ENCODE data around the gene NELL1. TPM values are rescaled to one million over a fixed set of nuclear protein-coding genes. Genes with fewer than 3 reads are reported as not detected.
A peak's percentile ranks its signal among the peaks of the same experiment; 100 is the strongest.
"Not testable (repeated sequence)": the region's sequence is repeated elsewhere in the genome, so short reads cannot be mapped to it uniquely, and the experiment has no call there.

Gene NELL1
- total and polyA plus RNA-seq, 4 donors = 11.0 to 57.9 (median 31.2) TPM

DNA sequence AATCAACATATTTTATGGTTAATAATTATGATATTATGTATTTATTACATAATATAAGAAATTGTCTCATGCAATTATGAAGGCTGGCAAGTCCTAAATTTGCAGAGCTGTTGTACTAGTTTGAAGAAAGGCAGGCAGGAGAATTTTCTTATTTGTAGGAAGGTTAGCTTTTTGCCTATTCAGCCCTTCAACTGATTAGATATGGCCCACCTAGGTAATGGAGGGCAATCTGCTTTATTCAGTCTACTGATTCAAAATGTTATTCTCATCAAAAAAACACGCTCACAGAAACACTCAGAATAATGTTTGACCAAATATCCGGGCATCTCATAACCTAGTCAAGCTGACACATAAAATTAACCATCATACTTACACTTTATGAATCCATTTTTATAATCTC is 589.0 kb downstream of the NELL1 start:
- H3K27me3 ChIP-seq (ENCODE audit: control insufficient read depth, insufficient read depth, low read length) = no peaks in the 10 kb centered on the region
- no peak for DNase-seq (ENCODE audit: low read depth in 4 of 6, low spot score in 6 of 6)
- no CpG with 5 or more reads among the region's 2 CpGs for WGBS (ENCODE audit: insufficient coverage)
- no peak overlapping the region for H3K4me3 ChIP-seq (ENCODE audit: low read depth, low read length)
- H3K36me3 ChIP-seq (ENCODE audit: control insufficient read depth, insufficient read depth, low read length) = no peaks in the 10 kb centered on the region
- H3K9me3 ChIP-seq (ENCODE audit: control insufficient read depth, insufficient read depth, low read length) = no peaks in the 10 kb centered on the region
- no peak overlapping the region for H3K27ac ChIP-seq (ENCODE audit: low read depth, low read length)
- H3K4me1 ChIP-seq (ENCODE audit: control insufficient read depth, insufficient read depth, low read length) = no peaks in the 10 kb centered on the region

GRCh38 chr11:21260101-21260500 is 590.7 kb downstream of the NELL1 start:
- Histone ChIP-seq H3K4me1 (ENCODE audit: control insufficient read depth, insufficient read depth, low read length) (no peaks in the 10 kb centered on the region), H3K36me3 (ENCODE audit: control insufficient read depth, insufficient read depth, low read length) (no peaks in the 10 kb centered on the region), H3K9me3 (ENCODE audit: control insufficient read depth, insufficient read depth, low read length) (no peaks in the 10 kb centered on the region), H3K27ac (ENCODE audit: low read depth, low read length) (no peak overlapping the region), H3K4me3 (ENCODE audit: low read depth, low read length) (no peak overlapping the region), H3K27me3 (ENCODE audit: control insufficient read depth, insufficient read depth, low read length) (no peaks in the 10 kb centered on the region)
- no peak for DNase-seq (ENCODE audit: low read depth in 4 of 6, low spot score in 6 of 6)

DNA sequence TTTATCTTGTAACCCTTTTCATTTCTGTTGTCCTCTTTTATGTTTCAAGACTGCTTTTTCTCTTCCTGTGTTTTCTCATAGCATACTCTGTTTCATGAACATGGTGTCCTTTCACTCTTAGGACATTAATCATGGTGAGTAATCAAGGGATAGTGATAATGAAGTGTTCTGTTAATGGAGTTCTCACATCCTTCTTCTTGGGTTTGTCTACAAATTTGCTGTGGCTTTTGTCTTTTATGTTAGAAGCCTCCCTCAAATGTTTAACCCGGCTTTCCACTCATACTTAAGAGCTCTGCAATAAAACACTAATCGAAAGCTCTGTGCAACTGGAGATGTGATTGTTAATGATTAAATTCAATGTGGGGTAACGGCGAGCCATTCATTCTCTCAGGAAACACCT is 593.6 kb downstream of the NELL1 start:
- WGBS (ENCODE audit: insufficient coverage) = no CpG with 5 or more reads among the region's 4 CpGs
- Histone ChIP-seq H3K9me3 (ENCODE audit: control insufficient read depth, insufficient read depth, low read length) (no peaks in the 10 kb centered on the region), H3K4me1 (ENCODE audit: control insufficient read depth, insufficient read depth, low read length) (no peaks in the 10 kb centered on the region), H3K27me3 (ENCODE audit: control insufficient read depth, insufficient read depth, low read length) (no peaks in the 10 kb centered on the region), H3K27ac (ENCODE audit: low read depth, low read length) (no peak overlapping the region), H3K4me3 (ENCODE audit: low read depth, low read length) (no peak overlapping the region), H3K36me3 (ENCODE audit: control insufficient read depth, insufficient read depth, low read length) (no peaks in the 10 kb centered on the region)
- DNase-seq (ENCODE audit: low read depth in 4 of 6, low spot score in 6 of 6) = no peak

DNA sequence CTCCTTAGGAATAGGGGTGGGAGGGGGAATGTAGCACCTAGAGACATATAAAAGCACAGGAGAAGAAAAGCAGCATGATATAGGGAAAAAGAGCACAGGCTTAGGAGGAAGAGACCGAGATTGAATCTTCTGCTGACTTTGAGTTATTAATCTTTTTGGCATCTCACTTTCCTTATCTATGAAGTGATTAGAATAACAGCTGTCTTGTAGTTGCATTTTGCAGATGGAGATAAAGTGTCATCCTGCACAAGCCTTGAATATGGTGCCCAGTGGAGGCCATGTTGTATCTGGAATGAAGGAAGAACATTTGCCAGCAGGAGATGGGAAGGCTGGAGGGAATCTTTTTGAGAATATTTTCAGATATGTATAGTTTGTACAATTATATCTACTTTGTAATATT is 594.7 kb downstream of the NELL1 start:
- no peak for DNase-seq (ENCODE audit: low read depth in 4 of 6, low spot score in 6 of 6)
- no peaks in the 10 kb centered on the region for H3K9me3 ChIP-seq (ENCODE audit: control insufficient read depth, insufficient read depth, low read length)
- H3K36me3 ChIP-seq (ENCODE audit: control insufficient read depth, insufficient read depth, low read length) = no peaks in the 10 kb centered on the region
- no peak overlapping the region for H3K27ac ChIP-seq (ENCODE audit: low read depth, low read length)
- no peaks in the 10 kb centered on the region for H3K4me1 ChIP-seq (ENCODE audit: control insufficient read depth, insufficient read depth, low read length)
- H3K27me3 ChIP-seq (ENCODE audit: control insufficient read depth, insufficient read depth, low read length) = no peaks in the 10 kb centered on the region
- H3K4me3 ChIP-seq (ENCODE audit: low read depth, low read length) = no peak overlapping the region
- WGBS (ENCODE audit: insufficient coverage) = no CpG with 5 or more reads among the region's 1 CpG

DNA sequence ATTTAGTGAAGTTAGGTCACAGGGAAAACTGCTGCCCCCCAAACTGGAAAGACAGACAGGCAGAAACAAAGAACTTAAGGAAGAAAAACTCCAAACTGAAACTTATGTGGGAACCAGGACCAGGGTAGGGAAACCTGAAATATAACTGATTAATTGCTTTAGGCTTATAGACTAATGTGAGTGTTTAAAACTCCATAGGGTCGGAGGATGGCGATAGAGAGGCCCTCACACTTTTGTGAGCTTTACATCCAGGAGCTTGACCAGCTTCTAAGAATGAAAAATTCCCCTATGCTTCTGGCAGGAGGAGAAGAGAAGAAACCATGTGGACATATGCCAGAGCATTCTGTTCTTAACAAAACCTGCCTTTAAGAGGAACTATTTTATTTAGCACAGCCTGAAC is 598.6 kb downstream of the NELL1 start:
- Histone ChIP-seq H3K27me3 (ENCODE audit: control insufficient read depth, insufficient read depth, low read length) (no peaks in the 10 kb centered on the region), H3K4me3 (ENCODE audit: low read depth, low read length) (no peak overlapping the region), H3K36me3 (ENCODE audit: control insufficient read depth, insufficient read depth, low read length) (no peaks in the 10 kb centered on the region), H3K27ac (ENCODE audit: low read depth, low read length) (no peak overlapping the region), H3K4me1 (ENCODE audit: control insufficient read depth, insufficient read depth, low read length) (no peaks in the 10 kb centered on the region), H3K9me3 (ENCODE audit: control insufficient read depth, insufficient read depth, low read length) (no peaks in the 10 kb centered on the region)
- 80% methylated on average over 2 of the region's 2 CpGs for WGBS (ENCODE audit: insufficient coverage)
- no peak for DNase-seq (ENCODE audit: low read depth in 4 of 6, low spot score in 6 of 6)

GRCh38 chr11:21272139-21272538 is 602.8 kb downstream of the NELL1 start:
- H3K4me1 ChIP-seq (ENCODE audit: control insufficient read depth, insufficient read depth, low read length); H3K27me3 ChIP-seq (ENCODE audit: control insufficient read depth, insufficient read depth, low read length); DNase-seq (ENCODE audit: low read depth in 4 of 6, low spot score in 6 of 6); H3K9me3 ChIP-seq (ENCODE audit: control insufficient read depth, insufficient read depth, low read length); H3K4me3 ChIP-seq (ENCODE audit: low read depth, low read length); H3K27ac ChIP-seq (ENCODE audit: low read depth, low read length); H3K36me3 ChIP-seq (ENCODE audit: control insufficient read depth, insufficient read depth, low read length): not testable (repeated sequence)
- WGBS (ENCODE audit: insufficient coverage) = 92% methylated on average over 6 of the region's 6 CpGs

DNA sequence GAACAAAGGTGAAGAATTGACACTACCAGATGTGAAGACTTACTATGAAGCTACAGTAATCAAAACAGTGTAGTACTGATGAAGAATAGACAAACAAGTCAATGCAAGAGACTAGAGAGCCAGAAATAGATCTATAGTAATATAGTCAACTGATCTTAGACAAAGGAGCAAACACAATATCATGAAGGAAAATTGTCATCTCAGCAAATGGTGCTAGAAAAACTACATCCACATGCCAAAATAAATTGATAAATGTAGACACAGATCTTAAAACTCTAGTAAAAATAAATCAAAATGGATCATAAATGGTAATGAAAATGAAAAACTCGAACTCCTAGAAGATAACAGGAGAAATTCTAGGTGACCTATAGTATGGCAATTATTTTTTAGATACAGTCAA is 609.5 kb downstream of the NELL1 start:
- Histone ChIP-seq H3K27me3 (ENCODE audit: control insufficient read depth, insufficient read depth, low read length) (no peaks in the 10 kb centered on the region), H3K27ac (ENCODE audit: low read depth, low read length) (no peak overlapping the region), H3K36me3 (ENCODE audit: control insufficient read depth, insufficient read depth, low read length) (no peaks in the 10 kb centered on the region), H3K4me3 (ENCODE audit: low read depth, low read length) (no peak overlapping the region), H3K9me3 (ENCODE audit: control insufficient read depth, insufficient read depth, low read length) (no peaks in the 10 kb centered on the region), H3K4me1 (ENCODE audit: control insufficient read depth, insufficient read depth, low read length) (no peaks in the 10 kb centered on the region)
- WGBS (ENCODE audit: insufficient coverage) = no CpG with 5 or more reads among the region's 1 CpG
- DNase-seq (ENCODE audit: low read depth in 4 of 6, low spot score in 6 of 6) = no peak

DNA sequence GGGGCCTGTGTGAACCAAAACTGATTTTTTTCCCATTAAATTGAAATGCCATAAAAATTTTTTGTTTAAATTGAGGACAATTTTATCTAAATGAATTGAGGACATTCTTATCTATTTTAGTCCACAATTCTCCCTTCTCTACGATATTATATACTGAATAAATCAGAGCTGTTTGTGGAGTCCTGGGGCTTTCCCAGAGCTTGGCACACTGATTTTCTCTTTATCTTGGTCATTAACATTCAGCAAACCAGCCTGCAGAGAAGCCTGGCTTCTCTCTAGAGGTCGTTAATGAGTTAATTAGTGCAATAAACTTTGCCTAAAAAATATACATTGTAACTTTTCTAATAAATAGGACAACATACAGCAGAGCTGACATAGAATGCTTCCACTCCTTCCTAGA is 615.7 kb downstream of the NELL1 start:
- Histone ChIP-seq H3K27ac (ENCODE audit: low read depth, low read length) (no peak overlapping the region), H3K9me3 (ENCODE audit: control insufficient read depth, insufficient read depth, low read length) (no peaks in the 10 kb centered on the region), H3K27me3 (ENCODE audit: control insufficient read depth, insufficient read depth, low read length) (no peaks in the 10 kb centered on the region), H3K36me3 (ENCODE audit: control insufficient read depth, insufficient read depth, low read length) (no peaks in the 10 kb centered on the region), H3K4me1 (ENCODE audit: control insufficient read depth, insufficient read depth, low read length) (no peaks in the 10 kb centered on the region), H3K4me3 (ENCODE audit: low read depth, low read length) (no peak overlapping the region)
- WGBS (ENCODE audit: insufficient coverage) = no CpG with 5 or more reads among the region's 2 CpGs
- DNase-seq (ENCODE audit: low read depth in 4 of 6, low spot score in 6 of 6) = peak in 1 of 6 donors; percentile 49

GRCh38 chr11:21289686-21290085 is 620.3 kb downstream of the NELL1 start:
- 100% methylated on average over 1 of the region's 4 CpGs for WGBS (ENCODE audit: insufficient coverage)
- H3K27me3 ChIP-seq (ENCODE audit: control insufficient read depth, insufficient read depth, low read length) = no peaks in the 10 kb centered on the region

GRCh38 chr11:21295508-21295907 is 626.1 kb downstream of the NELL1 start:
- H3K4me3 ChIP-seq (ENCODE audit: low read depth, low read length) = no peak overlapping the region
- 95% methylated on average over 2 of the region's 2 CpGs for WGBS (ENCODE audit: insufficient coverage)
- no peak for DNase-seq (ENCODE audit: low read depth in 4 of 6, low spot score in 6 of 6)
- H3K36me3 ChIP-seq (ENCODE audit: control insufficient read depth, insufficient read depth, low read length) = no peaks in the 10 kb centered on the region
- no peak overlapping the region for H3K27ac ChIP-seq (ENCODE audit: low read depth, low read length)
- H3K9me3 ChIP-seq (ENCODE audit: control insufficient read depth, insufficient read depth, low read length) = no peaks in the 10 kb centered on the region
- H3K4me1 ChIP-seq (ENCODE audit: control insufficient read depth, insufficient read depth, low read length) = no peaks in the 10 kb centered on the region
- no peaks in the 10 kb centered on the region for H3K27me3 ChIP-seq (ENCODE audit: control insufficient read depth, insufficient read depth, low read length)

More at GRCh38 chr11:21289686-21290085, 620.3 kb downstream of the NELL1 start:
- no peak overlapping the region for H3K27ac ChIP-seq (ENCODE audit: low read depth, low read length)
- H3K9me3 ChIP-seq (ENCODE audit: control insufficient read depth, insufficient read depth, low read length) = no peaks in the 10 kb centered on the region
- no peak overlapping the region for H3K4me3 ChIP-seq (ENCODE audit: low read depth, low read length)
- DNase-seq (ENCODE audit: low read depth in 4 of 6, low spot score in 6 of 6) = no peak
- no peaks in the 10 kb centered on the region for H3K4me1 ChIP-seq (ENCODE audit: control insufficient read depth, insufficient read depth, low read length)
- H3K36me3 ChIP-seq (ENCODE audit: control insufficient read depth, insufficient read depth, low read length) = no peaks in the 10 kb centered on the region

Measured in spinal cord (tissue), 10 donors.